ENCODE results near the gene TNPO3.

GRCh38 chr7:129017933-129018538 lies 36.9 kb downstream of the TNPO3 start:
- TF ChIP-seq CTCF (conservative IDR thresholded peaks at IDR 0.05; ENCODE audit: low read depth, low read length) (no peak), MAFK (IDR thresholded peaks at IDR 0.05; ENCODE audit: low read depth, low read length) (no peak), POLR2A (IDR thresholded peaks at IDR 0.05; ENCODE audit: low read depth, low read length) (no peak), MXI1 (IDR thresholded peaks at IDR 0.05; ENCODE audit: borderline replicate concordance, low read depth, low read length) (no peak), ELK1 (IDR thresholded peaks at IDR 0.05; ENCODE audit: borderline replicate concordance, low read depth, low read length) (no peak), BHLHE40 (IDR thresholded peaks at IDR 0.05; ENCODE audit: low read depth, low read length) (no peak), USF2 (IDR thresholded peaks at IDR 0.05; ENCODE audit: low read depth, low read length) (no peak), RCOR1 (IDR thresholded peaks at IDR 0.05; ENCODE audit: insufficient replicate concordance, low read length) (no peak), RAD21 (IDR thresholded peaks at IDR 0.05; ENCODE audit: low read length) (no peak), NFE2L2 (IDR thresholded peaks at IDR 0.05; ENCODE audit: low read depth, low read length) (no peak), CEBPB (IDR thresholded peaks at IDR 0.05; ENCODE audit: low read depth, low read length) (no peak), SMC3 (IDR thresholded peaks at IDR 0.05; ENCODE audit: low read depth, low read length) (no peak)
